ENCODE data around the gene ERF. TPM values are rescaled to one million over a fixed set of nuclear protein-coding genes. Genes with fewer than 3 reads are reported as not detected.

Gene ERF
- total and polyA plus RNA-seq, 10 of the 15 experiments (the other 5 are each of a cell fraction or from before 2014, with no cell fraction given): 0.02 to 51.8 (median 14.4) TPM

DNA sequence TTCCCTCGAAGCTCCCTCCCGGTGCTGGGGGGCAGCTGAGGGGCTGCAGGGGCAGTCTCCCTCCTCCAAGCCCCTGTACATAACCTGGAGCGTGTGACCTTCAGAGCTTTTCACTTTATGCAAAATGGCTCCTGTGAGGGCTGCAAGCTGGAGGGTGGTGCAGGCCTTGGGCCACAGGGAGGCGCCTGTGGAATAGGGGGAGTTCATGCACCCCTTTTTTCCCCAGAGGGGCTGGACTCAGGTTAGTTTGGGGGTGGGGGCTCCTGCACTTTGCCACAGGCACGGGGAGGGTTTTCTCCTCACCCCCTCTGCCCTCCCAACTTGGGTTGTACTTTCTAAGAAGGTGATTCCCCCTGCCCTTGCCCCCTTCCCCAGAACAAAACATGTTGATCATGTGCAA, 40.4 kb upstream of the ERF start:
- DNase-seq (ENCODE audit: low read depth, low spot score) (no peak), ATAC-seq (no peak), FAIRE-seq (no peak)
- Histone ChIP-seq H3K27ac (ENCODE audit: control insufficient read depth, insufficient read depth) (no peak overlapping the region), H3K27me3 (replicated peaks in 1 of 2; ENCODE audit: control insufficient read depth in 2 of 2, insufficient read depth in 2 of 2, low read length in 1 of 2) (no peaks in the 10 kb centered on the region), H3K79me2 (ENCODE audit: control insufficient read depth, insufficient read depth, low read length) (no peaks in the 10 kb centered on the region), H3K4me1 (ENCODE audit: control insufficient read depth, insufficient read depth, low read length) (no peaks in the 10 kb centered on the region; the same call in 1 of the 2 replicates), H2AFZ (ENCODE audit: control insufficient read depth, low read depth, low read length) (no peak overlapping the region), H3K36me3 (ENCODE audit: control insufficient read depth in 2 of 2, insufficient read depth in 2 of 2, low read length in 1 of 2) (peaks cover 14% of the 10 kb centered on the region in 2 experiments; a peak in 3 of 4 replicates), H3K4me3 (no peak overlapping the region), H3K9me3 (replicated peaks; ENCODE audit: control insufficient read depth, insufficient read depth, low read length) (no peaks in the 10 kb centered on the region), H4K20me1 (ENCODE audit: control insufficient read depth, insufficient read depth) (no peaks in the 10 kb centered on the region), H3K9ac (ENCODE audit: control insufficient read depth, insufficient read depth, low read length) (no peak overlapping the region), H3K4me2 (ENCODE audit: control insufficient read depth, insufficient read depth) (no peak overlapping the region)
- ChIA-PET POLR2A (no interaction called here), RAD21 (ENCODE audit: unreplicated experiment) (no interaction called here), SMC1A (ENCODE audit: uncharacterized antibody, unreplicated experiment) (interaction anchor here (0.6 to 1.3 kb wide), 3 partner anchors 33 to 186 kb away, joined by 3 to 5 read pairs (median 3); no protein-coding TSS in a partner anchor), CTCF (interaction anchor here (1.3 to 3.2 kb wide), 4 partner anchors 10 to 166 kb away, joined by 3 to 25 read pairs (median 7); no protein-coding TSS in a partner anchor)
- 22% methylated on average over 5 of the region's 5 CpGs for WGBS (ENCODE audit: insufficient coverage, insufficient replicate concordance, low lambda C conversion rate, missing lambda C conversion rate)
- BruUV-seq (replicated peaks): no TSS peak
- TF ChIP-seq NBN (IDR thresholded peaks at IDR 0.05) (no peak), ZZZ3 (IDR thresholded peaks at IDR 0.05; ENCODE audit: control insufficient read depth, insufficient read length, low read depth) (no peak), FOXM1 (IDR thresholded peaks at IDR 0.05; ENCODE audit: low read depth, low read length) (no peak), BHLHE40 (IDR thresholded peaks at IDR 0.05; ENCODE audit: borderline replicate concordance in 1 of 2, low read depth in 2 of 2, low read length in 1 of 2) (no peak), POLR2A (IDR thresholded peaks at IDR 0.05; ENCODE audit: low read depth, low read length) (no peak), NFYB (IDR thresholded peaks at IDR 0.05; ENCODE audit: insufficient read depth, low read depth, low read length) (no peak), RAD21 (IDR thresholded peaks at IDR 0.05; ENCODE audit: insufficient read depth, low read depth, low read length) (no peak), IKZF2 (IDR thresholded peaks at IDR 0.05) (no peak), YBX1 (IDR thresholded peaks at IDR 0.05) (no peak), BACH1 (IDR thresholded peaks at IDR 0.05; ENCODE audit: borderline replicate concordance) (no peak), SP1 (IDR thresholded peaks at IDR 0.05; ENCODE audit: low read depth, low read length) (no peak), NFIC (IDR thresholded peaks at IDR 0.05; ENCODE audit: low read depth, low read length) (no peak), SPI1 (IDR thresholded peaks at IDR 0.05; ENCODE audit: borderline replicate concordance, insufficient read depth, low read depth, low read length) (no peak), CBX5 (IDR thresholded peaks at IDR 0.05; ENCODE audit: low read depth) (no peak), STAT1 (conservative IDR thresholded peaks at IDR 0.05) (no peak)
- TF ChIP-seq, protein P1, sequence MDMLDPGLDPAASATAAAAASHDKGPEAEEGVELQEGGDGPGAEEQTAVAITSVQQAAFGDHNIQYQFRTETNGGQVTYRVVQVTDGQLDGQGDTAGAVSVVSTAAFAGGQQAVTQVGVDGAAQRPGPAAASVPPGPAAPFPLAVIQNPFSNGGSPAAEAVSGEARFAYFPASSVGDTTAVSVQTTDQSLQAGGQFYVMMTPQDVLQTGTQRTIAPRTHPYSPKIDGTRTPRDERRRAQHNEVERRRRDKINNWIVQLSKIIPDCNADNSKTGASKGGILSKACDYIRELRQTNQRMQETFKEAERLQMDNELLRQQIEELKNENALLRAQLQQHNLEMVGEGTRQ (IDR thresholded peaks at IDR 0.05; ENCODE audit: borderline replicate concordance, low read depth, low read length): no peak
- TF ChIP-seq, protein P2, sequence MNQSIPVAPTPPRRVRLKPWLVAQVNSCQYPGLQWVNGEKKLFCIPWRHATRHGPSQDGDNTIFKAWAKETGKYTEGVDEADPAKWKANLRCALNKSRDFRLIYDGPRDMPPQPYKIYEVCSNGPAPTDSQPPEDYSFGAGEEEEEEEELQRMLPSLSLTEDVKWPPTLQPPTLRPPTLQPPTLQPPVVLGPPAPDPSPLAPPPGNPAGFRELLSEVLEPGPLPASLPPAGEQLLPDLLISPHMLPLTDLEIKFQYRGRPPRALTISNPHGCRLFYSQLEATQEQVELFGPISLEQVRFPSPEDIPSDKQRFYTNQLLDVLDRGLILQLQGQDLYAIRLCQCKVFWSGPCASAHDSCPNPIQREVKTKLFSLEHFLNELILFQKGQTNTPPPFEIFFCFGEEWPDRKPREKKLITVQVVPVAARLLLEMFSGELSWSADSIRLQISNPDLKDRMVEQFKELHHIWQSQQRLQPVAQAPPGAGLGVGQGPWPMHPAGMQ (IDR thresholded peaks at IDR 0.05; ENCODE audit: borderline replicate concordance): no peak
- intact Hi-C loops (cut with micrococcal nuclease; ENCODE audit: unreplicated experiment) (loop anchor here (5.0 kb wide), 1 partner anchor 163 kb away; the partner anchor contains the start of gene POU2F2), in situ Hi-C loops (cut with MboI) (no loop called here)
